Measurements from ENCODE around the gene GJA1.
"Not testable (repeated sequence)": the region's sequence is repeated elsewhere in the genome, so short reads cannot be mapped to it uniquely, and the experiment has no call there.

GJA1 gene

DNA sequence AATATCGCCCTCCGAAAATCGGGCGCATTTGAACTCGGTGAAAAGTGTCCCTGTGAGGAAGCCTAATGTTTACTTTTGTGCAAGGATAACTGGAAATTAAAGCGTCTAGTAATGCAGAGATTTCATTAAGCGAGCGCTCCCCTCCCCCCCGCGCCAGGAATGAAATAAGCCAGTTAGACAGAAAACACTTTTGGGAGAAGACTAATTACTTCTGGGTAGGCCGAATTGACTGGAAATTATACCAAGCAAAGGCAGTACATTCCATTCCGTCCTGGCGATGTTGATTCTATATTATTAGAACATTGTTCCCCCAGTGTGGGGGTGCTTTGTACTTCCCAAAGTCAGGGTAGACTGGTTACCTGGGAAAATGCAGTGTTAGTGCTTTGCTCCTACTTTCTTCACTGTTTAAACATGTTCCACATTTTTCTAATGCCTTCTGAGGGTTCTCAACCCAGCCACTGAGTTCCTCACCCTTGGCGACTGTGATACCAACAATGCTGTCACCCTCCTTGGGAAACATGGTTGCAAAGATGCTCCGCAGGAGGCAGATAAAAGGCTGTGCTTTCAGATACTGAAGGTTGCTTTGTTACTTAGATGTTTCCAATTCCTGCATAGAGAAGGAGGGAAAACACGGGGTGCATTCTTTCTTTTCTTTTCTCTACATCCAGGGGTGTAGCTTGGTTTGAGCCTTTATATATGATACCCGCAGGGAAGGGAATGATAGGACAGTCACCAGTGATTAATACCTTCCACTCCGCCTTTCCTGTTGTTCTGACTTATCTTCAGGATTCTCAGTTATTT, 2.6 kb downstream of the GJA1 start:
- no peak for DNase-seq

DNA sequence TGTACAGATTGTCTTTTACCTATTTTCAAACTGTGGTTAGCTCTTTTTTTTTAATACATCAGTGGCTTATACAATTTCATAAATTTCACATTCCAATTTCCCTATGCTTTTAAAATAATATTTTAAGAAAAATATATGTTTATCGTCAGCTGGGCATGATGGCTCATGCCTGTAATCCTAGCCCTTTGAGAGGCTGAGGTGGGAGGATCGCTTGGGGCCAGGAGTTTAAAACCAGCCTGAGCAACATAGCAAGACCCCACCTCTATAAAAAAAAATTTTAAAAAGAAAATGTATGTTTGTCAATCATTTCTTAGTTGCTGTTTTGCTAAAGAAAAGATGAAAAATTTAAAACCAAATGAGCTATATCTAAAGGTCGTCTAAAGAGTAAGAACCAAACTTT, 3.4 kb downstream of the GJA1 start:
- no peak for DNase-seq

DNA sequence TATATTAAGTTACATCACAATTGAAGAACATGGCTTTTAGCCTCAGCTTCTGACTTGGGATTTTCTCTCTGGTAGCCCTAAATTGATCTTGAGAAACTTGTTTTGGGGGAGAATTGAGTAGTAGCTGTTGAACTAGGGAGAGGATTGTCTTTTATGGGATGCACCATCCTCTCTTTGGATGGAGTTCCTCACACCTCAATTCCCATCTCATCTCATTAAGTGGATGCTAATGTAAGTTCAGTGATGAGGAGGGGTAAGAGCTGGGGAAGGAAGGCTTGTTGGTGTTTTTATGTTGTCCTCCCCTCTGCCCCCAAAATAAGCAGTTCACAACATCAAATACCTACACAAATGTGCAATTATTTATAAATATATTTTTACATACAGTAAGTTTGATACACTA, 4.0 kb downstream of the GJA1 start:
- no peak for DNase-seq

DNA sequence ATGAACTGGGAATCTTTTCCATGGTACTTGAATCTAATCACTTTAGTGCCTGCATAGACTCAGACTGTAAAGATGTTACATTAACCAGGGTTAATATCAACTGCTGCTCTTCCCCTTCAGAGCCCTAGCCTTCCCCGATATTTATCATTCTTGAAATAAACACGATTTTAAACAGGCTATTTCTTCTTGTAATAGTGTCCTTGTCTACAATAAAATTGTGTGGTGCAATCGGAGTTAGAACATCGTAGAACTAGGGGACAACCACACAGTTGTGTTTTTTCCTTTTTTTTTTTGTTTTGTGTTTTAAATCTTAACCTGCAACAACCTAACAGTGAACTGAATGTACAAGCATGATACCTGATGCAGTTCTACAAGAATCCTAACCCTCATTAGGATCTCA, 4.5 kb downstream of the GJA1 start:
- DNase-seq = no peak

DNA sequence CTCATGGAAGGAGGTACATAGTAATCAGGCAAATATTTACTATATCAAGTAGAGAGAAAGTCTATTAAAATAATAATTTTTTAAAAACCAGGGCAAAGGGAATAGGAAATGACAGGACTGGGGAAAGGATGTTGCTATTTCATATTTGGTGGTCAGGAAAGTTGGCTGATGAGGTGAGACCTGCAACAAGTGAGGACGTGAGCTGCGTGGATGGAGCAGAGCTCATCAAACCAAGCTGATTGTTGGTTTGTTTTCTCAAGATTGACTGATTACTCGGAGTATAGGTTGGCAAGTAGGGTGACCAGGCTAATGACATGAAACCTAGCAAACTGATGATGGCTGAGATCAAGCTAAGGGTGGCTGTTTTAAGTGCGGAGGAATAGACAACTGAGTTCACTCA, 6.0 kb downstream of the GJA1 start:
- no peak for DNase-seq

DNA sequence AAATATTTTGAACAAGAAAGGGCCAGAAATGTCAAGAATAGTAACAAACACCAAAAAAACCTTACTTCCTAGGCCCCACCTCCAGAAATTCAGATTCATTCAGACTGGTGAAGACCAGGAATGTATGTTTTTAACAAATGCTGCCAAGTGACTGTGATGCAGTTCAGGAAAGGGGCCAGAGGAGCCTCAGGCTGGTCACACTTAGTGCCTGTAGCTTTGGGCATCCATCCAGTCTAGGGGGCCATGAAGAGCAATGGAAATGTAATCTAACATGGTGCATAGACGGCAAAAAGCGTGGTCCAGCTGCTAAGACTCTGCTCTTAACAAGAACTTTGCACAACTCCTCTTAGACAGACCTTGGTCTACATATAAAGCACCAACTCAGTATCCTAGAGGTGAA, 7.1 kb downstream of the GJA1 start:
- DNase-seq = no peak

DNA sequence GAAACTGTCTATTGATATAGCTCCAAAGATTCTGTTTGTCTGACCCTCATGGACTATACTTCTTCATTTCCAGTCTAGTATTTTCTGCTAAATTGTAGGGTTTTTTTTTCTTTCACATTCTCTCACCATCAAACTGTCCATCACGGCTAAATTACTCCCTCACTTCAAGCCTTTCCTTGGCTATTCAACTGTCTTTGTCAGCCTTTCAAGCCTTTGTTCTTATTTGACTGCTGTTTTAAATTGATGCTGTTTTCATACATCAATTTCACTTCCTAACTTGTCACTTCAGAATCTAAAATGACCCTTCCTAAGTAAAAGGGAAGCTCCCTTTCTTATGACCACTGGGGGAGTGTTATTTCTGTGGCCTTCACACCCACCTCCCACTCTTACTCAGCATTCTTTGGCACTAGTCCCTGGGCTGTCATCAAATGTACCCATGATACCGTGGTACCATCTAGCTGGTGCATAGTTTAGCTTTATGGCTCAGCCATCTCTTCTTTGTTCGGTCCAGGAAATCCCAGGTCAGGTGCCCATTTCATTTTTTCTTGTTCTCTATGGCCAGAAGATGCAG, 8.6 kb downstream of the GJA1 start:
- no peak for DNase-seq

DNA sequence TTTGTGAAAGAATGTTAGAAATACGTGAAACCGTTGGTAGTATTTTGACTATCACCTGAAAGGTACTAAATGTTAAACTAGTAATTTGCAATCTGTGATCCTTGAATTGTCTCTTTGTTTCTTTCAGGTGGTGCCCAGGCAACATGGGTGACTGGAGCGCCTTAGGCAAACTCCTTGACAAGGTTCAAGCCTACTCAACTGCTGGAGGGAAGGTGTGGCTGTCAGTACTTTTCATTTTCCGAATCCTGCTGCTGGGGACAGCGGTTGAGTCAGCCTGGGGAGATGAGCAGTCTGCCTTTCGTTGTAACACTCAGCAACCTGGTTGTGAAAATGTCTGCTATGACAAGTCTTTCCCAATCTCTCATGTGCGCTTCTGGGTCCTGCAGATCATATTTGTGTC, 11.3 kb downstream of the GJA1 start:
- not testable (repeated sequence) for DNase-seq

DNA sequence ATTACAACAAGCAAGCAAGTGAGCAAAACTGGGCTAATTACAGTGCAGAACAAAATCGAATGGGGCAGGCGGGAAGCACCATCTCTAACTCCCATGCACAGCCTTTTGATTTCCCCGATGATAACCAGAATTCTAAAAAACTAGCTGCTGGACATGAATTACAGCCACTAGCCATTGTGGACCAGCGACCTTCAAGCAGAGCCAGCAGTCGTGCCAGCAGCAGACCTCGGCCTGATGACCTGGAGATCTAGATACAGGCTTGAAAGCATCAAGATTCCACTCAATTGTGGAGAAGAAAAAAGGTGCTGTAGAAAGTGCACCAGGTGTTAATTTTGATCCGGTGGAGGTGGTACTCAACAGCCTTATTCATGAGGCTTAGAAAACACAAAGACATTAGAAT, 12.3 kb downstream of the GJA1 start:
- not testable (repeated sequence) for DNase-seq

DNA sequence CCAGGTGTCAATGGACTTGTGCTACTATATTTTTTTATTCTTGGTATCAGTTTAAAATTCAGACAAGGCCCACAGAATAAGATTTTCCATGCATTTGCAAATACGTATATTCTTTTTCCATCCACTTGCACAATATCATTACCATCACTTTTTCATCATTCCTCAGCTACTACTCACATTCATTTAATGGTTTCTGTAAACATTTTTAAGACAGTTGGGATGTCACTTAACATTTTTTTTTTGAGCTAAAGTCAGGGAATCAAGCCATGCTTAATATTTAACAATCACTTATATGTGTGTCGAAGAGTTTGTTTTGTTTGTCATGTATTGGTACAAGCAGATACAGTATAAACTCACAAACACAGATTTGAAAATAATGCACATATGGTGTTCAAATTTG, 13.1 kb downstream of the GJA1 start:
- DNase-seq = not testable (repeated sequence)

DNA sequence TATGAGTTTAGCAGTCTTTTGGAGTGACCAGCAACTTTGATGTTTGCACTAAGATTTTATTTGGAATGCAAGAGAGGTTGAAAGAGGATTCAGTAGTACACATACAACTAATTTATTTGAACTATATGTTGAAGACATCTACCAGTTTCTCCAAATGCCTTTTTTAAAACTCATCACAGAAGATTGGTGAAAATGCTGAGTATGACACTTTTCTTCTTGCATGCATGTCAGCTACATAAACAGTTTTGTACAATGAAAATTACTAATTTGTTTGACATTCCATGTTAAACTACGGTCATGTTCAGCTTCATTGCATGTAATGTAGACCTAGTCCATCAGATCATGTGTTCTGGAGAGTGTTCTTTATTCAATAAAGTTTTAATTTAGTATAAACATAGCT, 13.9 kb downstream of the GJA1 start:
- DNase-seq = no peak

DNA sequence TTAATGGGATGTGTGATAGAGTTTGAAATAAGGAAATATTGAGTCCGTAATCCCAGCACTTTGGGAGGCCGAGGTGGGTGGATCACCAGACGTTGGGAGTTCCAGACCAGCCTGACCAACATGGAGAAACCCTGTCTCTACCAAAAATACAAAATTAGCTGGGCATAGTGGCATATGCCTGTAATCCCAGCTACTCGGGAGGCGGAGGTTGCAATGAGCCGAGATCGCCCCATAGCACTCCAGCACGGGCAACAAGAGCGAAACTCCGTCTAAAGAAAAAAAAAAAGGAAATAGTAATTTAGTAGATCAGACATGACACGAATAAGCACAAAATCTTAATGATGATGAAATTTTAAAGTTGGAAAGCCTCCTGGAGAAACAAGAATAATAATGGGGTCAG, 14.8 kb downstream of the GJA1 start:
- DNase-seq = no peak

DNA sequence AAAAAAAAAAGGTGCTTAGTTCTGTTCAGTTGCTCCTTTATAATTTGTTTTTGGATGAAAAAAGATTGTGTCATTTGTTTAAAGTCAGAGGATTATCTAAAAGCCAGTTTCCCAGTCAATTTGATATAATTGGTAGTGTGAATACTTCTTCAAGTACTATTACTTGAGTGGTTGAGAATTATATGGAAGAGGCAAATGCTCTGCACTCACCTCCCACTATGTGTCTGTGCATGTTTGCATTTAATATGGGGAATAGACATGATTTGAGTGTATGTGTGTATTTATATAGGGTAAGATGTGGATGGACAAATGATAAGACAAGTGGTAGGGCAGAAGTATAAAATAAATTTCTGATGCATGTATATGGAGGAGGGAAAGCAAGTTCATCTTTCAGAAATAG, 15.8 kb downstream of the GJA1 start:
- no peak for DNase-seq

DNA sequence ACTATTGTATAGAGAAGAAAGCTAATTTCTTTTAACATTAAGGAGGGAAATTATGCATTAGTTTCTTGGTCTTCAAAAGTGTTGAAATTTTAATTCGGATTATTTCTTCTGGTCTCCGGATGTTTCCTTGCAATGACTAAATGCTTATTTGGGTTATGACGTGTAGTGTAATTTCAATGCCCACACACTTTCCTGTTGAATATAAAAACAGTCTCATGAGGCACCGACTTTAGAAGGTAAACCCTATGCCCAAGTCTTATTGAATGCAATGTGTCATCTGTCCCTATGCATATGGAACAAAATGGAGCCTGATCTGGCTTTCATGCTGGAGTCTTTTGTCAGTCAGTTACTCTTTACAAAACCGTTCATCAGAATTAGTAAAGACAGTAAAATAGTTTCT, 17.7 kb downstream of the GJA1 start:
- no peak for DNase-seq

DNA sequence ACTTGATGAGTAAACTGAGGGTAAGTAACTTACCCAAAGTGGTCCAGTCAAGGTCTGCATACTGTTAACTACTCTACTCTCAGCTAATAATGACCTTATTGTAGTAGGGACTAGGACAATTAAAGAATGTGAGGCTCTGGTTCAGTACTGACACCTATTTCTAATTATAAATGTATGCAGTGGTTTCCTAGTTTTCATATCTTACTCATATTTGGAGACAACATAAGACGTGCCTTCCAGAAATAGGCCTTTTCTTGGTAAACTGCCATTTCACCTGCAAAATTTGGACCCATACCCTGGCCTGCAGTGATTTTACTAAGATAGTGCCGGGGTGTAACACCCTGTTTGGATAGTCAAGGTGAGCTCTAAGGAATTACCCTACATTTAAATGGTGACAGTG, 24.7 kb downstream of the GJA1 start:
- DNase-seq = no peak

DNA sequence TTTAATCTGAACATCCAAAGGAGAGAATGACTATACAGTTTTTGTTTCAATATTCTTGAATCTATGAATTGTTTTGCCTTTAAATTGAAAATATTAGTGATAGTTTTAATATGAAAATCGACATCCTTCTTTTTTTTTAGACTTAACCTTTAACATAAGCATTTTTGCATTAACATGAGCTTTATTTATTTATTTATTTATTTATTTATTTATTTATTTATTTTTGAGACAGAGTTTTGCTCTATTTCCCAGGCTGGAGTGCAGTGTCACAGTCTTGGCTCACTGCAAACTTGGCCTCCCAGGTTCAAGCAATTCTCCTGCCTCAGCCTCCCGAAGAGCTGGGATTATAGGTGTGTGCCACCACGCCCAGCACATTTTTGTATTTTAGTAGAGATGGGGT, 27.6 kb downstream of the GJA1 start:
- DNase-seq = no peak

DNA sequence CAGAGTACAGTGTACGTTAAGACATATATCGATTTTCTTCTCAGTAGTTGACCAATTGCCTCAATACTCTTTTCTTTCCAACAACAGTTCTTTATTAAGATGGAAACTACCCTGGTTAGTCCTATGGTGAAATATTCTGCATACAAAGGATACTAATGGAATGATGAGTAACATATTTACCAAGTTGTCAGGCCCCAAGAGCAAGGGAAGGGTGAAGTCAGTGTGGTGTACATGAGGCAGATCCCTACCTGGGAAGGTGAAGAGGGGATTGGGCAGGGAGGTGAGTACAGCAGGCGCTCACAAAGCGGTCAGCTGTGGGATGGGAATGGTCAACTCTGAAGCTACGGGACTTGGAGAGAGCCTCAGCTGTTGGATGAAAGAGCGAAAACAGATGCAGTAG, 29.7 kb downstream of the GJA1 start:
- DNase-seq = no peak

DNA sequence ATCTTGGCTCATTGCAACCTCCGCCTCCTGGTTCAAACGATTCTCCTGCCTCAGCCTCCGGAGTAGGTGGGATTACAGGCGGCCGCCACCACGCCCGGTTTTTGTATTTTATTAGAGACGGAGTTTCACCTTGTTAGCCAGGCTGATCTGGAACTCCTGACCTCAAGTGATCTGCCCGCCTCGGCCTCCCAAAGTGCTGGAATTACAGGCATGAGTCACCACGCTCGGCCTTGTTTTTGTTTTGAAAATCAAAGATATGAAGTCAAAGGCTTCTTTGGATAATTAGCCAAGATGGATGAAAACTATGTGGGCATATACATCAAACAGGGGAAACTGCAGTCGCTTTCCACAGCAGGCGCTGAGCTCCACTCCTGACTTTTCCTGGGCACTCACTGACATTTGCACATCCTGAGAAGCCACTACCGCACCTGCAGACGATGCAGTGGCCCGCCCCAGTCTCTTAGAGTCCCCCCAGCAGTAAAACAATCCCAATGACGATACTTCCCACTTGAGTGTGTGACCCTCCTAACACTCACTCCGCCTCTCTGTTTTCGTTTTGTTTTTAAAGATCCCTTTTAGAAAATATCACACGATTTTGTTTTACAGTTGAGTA, 44.1 kb downstream of the GJA1 start:
- DNase-seq = no peak

DNA sequence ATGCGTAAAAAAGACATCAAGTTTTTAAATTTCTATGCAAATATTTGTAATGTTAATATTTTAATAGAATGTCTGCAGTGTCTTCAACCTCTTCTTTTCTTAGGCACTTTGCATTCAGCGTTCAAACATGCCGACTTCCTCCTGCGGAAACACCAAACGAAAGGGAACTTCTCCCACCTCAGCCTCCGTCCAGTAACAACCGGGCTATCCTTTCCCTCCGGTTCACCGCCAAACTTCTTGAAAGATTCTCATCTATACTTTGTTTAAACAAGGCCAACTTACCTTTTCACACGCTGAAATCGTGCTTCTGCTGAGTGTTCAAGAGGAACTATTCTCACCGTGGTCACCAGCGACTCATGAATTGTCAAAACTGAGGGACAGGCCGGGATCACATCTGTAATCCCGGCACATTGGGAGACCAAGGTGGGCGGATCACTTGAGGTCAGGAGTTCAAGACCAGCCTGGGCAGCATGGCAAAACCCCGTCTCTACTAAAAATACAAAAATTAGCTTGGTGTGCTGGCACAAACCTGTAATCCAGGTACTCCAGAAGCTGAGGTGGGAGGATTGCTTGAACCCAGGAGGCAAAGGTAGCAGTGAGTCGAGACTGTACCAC, 44.8 kb downstream of the GJA1 start:
- DNase-seq = no peak

DNA sequence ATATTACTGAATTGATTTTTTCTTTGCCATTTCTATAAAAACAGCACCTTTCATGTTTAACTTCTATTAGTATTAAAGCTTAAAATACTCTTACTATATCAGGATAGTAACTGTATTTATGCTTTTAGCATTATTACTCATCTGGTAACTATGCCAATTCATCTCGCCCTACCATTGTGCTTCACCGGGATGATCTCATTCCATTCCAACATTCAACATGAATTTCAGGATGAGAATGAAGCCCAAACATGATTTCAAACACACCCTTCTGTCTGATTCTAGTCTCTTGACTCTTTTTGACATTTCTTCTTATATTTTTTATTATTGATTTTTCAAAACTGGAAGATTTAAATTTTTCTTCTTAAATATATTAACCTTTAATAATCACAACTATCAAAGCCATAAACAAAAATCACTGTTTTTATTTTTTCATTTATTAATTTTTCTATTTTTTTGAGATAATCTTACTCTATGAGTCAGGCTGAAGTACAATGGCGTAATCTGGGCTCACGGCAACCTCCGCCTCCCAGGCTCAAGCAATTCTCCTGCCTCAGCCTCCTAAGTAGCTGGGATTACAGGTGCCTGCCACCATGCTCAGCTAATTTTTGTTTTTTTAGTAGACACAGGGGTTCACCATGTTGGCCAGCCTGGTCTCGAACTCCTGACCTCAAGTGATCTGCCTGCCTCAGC, 46.7 kb downstream of the GJA1 start:
- DNase-seq = no peak

DNA sequence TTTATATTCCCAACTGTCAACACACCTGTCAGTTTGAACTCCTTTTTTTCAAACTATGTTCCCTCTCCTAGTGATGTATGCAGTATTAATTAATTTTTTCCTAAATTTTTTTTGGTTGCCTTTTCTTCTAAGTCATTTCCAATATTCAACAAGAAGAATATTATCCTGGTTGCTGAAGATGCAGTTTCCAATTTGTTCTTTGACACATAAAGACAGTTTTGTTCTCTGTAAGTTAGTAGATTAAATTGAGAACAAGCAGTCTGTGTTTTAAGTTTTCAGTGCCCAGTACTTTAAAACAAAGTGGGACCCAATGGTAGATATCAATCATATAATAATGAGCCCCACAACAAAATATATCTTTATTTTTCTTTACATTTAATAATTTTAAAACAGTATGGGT, 47.3 kb downstream of the GJA1 start:
- DNase-seq = no peak

DNA sequence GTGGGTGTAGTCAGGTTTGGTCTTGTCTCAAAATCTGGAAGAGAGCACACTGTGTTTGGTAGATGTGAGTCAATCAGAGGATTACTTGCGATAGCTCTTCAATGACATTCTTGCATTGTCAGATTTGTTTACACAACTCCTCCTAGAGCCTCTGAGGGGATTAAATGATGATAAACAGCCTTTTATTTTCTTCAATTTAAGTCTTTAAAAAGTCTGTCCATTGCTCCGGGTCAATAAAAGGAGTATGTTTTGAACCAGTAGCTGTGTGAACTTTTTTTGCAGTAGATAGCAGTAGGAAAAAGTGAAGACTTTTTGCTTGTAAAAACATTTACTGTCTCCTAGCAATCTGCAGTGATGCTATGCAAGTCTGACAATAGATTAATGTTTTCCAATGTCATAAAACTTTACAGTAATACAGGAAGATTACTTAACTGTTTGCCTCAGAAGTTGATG, 49.9 kb downstream of the GJA1 start:
- no peak for DNase-seq

DNA sequence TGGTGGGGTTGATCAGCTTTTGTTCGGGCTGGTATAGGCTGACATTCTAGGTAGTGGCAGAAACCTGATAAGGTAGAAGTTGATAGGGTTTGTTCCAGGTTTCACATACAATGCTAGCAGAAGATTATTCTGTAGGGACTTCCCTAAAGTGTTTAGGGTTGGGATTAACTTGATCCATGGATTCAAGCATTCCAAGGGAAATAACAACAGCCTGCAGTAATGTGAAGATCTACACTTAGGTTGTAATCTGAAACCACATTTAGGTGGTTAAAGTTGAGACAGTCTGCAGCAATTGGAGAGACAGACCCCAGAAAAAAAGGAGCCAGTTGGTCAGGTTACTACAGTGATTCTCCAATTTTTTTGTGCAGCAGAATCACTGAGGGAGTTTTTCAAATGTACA, 56.1 kb downstream of the GJA1 start:
- no peak for DNase-seq
